HG03196 (cell line): ENCODE results near the gene VPS41.
"Not testable (repeated sequence)": the region's sequence is repeated elsewhere in the genome, so short reads cannot be mapped to it uniquely, and the experiment has no call there.

Experiments used
- ATAC-seq: cut with Tn5 transposase; IDR thresholded peaks from one replicate; pipeline ENCODE4 v1.9.1; 2021; ENCODE audit not compliant: unreplicated experiment

VPS41 gene

DNA sequence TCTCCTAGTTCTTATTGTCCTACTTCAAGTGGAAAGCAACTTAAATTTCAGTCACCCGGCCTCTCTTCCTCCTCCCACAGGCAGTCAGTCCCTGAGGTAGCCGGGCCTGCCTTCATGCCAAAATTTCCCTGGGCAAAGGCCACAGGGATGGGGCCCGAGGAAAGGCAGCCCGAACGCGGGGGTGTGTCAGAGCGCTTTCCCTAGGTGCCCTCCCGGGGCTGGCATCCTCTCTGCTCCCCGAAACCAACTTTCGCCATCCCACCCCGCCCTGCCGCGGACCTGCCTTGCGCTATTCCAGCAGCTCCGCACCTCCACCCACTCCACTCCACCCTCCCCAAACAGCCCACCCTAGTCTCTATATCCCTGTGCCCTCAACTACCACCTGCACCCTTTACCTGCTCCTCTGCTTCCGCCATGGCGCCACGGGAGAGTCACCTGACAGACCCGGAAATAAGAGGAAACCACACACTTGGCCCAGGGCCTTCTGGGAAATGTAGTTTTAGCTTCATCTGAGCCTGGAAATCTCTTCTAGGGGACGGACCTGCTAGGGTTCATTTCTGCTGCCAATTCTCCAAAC lies at the start of gene VPS41:
VPS41 (minus strand) TSS at position 433 of the 577 bp plus-strand sequence; CDS start at position 416, 17 bp downstream.
- peak; percentile 97 for ATAC-seq

DNA sequence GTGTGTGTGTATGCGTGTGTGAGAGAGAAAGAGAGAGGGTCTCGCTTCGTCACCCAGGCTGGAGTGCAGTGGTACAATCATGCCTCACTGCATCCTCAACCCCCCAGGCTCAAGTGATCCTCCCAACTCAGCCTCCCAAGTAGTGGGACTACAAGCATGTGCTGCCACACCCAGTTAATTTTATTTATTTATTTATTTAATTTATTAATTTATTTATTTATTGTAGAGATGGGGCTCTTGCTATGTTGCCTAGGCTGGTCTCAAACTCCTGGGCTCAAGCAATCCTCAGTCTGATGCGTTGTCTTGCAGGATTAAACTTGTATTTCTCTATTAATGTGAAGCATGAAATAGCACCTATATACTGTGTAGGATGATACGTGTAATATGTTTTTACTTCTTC lies 46.9 kb upstream of the VPS41 start:
- no peak for ATAC-seq

DNA sequence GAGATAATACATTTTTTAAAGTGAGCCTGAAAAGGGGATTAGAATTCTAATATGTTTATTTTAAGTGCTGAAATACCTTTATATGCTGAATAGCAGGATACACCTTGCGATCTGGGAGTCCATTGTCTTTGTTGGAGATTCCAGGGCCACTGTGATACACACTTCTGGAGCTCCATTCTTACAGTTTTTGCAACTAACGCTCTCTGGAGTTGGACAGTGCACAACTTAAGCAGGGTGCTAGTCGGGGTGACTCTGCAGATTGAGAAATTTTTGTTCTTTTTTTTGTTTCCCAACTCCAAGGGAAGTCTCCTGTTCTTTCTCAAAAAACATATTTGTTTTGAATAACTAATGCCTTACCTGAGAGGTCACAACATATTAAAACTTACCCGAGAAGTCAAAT lies 45.0 kb upstream of the VPS41 start:
- ATAC-seq = no peak

DNA sequence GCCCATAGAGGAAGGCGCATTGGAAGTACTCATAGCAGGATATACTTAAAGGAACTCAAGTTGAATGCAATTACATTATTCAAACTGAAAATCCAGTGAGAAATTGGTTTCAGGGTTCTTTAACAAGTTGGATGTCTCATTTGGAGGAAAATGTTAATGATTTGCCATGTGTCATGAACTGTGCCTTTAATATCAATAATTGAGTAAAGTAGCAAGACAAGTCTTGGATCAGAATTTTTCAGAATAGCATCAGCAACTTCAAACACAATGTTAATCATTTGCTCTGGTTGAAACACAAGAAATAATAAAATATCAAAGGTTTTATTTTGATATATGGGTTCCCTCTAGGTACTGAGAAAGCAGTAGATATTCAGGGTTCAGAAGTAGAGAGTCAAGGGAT lies 44.2 kb upstream of the VPS41 start:
- ATAC-seq = no peak

DNA sequence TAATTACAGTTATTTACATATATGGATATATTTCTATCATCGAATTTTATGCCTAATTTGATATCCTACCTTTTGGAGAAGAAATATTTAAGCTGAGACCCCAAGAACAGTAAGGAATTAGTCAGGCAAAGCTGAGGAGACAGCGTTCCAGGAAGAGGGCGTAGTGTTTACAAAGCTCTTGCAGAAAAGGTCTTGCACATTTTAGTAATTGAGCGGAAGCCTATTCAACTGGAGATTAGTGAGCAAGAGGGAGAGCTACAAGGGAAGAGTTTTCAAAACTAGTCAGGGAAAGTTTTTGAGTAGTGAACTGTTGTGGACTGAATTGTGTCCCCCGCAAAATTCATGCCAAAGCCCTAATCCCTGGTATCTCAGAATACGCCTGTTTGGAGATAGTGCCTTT lies 42.2 kb upstream of the VPS41 start:
- ATAC-seq = no peak

DNA sequence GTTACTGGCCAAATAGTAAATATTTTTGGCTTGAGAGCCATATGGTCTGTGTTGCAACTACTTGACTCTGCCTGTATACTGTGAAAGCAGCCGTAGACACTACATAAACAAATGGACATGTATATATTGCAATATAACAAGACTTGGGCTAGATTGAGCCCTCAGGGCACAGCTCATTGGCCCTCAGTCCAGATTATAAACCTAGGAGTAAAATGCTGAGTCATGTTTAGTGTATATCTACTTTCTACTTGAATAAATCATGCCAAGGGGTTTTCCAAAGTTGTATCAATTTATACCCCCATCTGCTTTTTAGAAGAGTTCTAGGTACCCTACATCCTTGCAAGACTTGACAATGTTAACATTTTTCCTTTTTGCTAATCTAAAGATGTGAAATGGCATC lies 41.3 kb upstream of the VPS41 start:
- ATAC-seq = no peak

DNA sequence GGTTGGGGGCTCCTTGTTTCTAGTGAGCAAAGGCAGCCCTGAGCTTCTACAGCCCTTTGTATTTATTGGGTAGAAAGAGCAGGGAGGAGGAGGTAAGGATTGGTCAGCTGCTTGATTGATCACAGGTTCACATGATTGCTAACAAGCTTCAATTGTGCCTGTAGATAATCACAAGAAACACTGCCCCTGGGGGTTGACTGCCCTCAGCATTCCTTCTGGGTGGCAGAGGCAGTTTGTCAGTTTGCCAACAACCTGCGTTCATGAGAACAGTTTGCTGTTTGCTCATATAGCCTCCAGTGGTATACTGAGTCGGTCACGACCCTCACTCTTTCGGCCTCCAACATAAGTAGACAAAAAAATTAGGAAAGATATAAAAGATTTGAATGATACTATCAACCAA lies 38.5 kb upstream of the VPS41 start:
- ATAC-seq = not testable (repeated sequence)

DNA sequence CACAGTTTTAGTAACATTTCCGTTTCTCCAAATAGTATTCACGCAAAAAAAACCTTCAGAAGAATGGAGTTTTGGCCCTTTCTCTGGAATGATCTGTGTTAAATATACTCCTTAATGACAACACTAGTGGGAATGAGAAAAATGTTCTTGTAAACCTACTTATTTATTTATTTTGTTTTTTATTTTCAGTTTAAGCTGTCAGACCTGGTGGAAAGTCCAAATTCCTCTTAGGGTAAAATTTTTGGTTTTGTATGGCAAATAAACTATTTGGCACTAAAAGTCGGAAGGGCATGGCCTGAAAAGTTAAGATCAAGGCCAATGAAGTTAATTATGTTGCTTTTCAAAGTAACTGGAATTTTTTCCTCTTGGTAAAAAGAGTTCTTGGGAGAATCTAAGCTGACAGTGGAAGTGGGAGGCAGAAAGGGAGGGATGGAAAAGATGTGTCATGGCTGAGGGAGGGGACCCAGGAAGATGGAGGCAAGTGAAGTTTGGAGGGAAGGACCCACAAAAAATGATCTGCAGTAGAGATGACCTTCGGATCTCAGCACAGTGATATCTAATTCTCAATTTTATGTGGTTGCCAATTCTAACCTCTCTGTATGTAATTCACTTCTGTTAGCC lies 33.5 kb upstream of the VPS41 start:
- no peak for ATAC-seq

DNA sequence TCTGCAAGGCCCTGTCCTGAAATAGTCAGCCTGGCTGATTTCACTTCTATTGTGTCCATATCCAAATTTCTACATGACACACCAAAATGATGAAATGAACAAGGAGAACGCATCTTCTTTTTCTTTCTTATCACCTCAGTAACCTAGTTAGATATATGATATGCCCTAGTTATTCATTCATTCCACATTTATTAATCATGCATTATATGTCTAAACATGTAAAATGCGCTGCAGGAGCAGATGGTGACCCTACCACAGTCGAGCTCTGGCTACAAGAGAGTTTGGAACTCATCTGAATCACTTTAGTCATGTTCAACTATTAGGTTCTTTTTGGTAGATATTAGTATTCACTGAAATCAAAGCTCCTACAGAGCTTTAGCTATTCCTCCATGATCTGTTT lies 31.8 kb upstream of the VPS41 start:
- ATAC-seq = no peak

DNA sequence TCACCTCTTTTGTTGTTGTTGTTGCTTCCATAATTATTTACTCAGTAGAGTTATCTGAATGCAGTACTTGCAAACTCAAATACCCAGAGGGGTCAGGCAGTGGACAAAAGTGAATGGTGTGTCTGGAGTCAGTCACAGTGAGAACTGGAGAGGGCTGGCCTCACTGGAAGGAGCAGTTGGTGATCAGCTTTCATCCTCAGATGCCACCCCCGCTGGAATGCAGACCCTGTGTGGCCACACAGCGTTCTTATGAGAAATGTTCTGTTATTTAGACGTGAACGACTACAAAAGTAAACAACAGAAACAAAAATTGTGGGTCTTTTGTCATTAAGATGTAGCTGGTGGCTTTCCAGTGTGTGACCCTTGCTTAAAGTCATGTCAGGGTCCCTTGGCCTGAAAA lies 29.6 kb upstream of the VPS41 start:
- ATAC-seq = no peak

DNA sequence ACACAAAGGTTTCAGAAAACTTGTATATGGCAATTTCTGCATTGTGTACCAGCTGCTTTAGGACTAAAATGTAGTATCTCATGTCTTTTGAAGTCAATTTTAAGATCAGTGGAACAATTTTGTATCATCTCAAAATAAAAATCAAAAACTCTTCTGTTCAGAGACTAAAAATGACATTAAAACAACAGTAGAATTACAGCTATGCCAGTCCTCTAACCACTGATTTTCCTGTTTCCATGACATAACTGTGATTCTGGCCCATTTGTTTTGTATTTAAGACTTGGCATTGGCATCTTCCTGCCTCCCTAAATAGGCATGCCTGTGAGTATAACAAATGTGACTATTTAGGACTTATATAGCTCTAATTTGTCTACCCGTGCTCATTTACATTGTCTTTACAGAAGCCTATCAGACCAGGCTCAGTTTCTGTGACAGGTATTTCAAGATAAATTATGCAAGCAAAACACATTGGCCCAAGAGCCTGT lies 29.1 kb upstream of the VPS41 start:
- no peak for ATAC-seq

DNA sequence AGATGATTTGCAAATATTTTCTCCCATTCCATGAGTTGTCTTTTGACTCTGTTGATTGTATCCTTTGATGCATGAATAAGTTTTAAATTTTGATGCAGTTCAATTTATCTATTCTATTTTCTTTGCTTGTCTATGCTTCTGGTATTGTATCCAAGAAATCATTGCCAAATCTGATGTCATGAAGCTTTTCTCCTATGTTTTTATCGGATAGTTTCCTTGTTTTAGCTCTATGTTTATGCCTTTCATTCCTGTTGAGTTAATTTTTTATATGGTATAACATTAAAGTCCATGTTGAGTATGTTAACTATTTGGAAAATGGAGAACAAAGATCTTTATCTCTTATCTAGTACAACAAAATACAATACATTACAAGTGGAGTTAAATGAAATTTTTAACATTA lies 27.6 kb upstream of the VPS41 start:
- no peak for ATAC-seq

DNA sequence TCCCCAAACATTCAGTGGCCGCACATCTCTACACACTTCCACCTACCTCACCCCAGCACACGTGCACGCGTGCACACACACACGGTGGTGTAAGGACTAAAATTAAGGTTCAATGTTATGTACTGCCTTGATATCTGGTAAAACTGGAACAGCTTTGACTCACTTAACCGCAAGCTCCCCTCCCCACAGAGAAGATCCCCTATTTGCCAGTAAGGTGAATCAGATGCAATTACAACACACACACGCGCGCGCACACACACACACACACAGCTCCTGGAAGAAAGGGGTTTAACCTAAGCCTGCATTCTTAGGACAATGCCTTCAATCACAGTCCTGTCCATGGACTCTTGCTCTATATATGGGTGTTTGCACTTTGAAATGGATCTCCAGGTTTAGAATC lies 25.5 kb upstream of the VPS41 start:
- no peak for ATAC-seq

DNA sequence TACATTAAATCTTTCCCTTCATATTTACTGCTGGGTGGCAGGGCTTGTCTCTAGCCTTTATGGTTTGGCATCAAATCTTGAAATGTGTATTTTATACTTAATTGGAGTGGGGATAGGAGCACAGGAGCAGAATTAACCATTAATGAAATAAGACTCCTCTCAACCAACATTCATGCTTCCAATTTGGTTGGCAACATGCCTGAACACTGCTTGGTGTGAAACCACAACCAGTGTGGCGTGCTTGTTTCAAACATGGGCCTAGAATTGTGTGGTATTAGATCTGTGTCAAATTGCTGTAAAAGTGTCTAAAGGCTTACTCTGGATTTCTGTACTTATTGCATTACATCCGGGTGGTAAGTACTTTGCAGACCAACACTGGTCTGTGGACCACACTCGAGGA lies 25.1 kb upstream of the VPS41 start:
- ATAC-seq = no peak

DNA sequence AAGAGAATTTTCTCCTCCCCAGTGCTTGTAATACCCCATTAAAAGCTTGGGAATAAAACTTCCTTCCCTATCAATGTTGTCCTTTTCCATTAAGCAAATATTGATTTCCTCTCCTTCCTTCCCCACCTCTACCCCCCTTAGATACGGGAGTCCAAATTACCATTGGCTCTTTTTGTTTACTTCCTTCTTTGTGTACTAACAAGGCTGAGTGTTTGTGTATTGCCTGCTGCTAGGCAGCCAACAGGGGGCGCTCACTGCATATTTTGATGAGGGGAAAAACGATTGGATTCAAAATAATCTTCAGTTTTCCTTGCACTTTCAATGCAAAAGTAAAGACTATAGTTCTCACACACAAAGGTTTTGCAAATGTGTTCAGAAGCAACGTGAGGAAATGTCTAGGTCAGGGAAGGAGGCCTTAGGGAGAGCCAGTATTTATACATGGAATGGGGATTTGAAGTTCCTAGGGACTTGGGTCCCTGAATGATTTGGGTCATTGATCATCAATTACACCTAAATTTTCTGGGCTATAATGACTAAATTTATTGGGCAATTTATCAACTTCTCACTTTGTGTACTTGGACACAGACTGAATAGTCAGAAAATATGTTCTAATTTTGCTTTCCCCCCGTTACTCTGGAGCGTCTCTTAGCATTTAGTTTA lies 23.6 kb upstream of the VPS41 start:
- ATAC-seq = no peak

DNA sequence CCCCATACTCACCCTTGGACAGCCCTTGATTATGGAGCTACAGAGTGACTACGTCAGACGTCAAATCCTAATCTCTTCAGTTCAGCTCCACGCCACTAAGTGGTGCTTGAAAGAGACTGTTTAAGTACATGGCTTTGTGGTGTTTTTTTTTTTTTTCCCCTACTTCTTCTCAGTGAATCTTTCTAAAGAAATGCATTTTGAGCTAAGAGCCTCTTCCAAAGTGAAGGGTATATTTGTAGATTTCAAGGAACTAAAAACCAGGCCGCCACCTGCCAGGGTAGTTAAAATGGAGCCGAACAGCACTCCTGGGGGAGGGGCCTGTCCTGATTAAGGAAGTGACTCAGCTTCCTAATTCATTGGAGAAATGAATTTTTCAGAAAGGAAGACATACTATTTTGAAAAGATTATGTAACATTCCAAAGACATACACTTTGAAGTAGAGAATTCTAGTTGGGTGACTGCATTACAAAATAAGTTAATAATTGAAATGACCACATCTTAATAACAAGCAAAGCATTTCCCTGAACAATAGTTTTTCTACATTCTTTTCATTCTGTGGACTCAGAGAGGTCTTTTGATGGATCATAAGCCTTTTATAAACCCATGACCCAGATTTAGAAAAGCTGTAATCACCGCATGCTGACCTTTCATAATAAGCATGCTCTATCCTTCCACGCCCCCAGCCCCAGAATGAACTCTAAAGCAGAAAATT lies 20.6 kb upstream of the VPS41 start:
- no peak for ATAC-seq

DNA sequence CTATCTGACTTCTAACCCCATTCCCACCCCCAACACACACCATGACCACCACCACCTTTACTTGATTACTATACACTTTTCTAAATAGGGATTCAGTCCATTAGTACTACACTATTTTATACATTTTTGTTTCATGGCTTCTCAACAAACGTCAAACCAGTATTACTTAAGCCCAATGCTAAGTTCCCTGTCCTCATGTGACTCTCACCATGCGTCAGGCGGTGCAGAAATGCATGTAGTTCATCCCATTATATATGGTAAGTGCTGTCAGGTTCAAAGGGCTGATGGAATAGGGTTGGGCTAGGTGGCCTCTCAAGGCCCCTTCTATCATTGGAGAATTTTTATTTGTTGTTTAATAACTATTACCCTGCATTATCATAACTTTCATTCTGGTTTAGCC lies 19.5 kb upstream of the VPS41 start:
- no peak for ATAC-seq

DNA sequence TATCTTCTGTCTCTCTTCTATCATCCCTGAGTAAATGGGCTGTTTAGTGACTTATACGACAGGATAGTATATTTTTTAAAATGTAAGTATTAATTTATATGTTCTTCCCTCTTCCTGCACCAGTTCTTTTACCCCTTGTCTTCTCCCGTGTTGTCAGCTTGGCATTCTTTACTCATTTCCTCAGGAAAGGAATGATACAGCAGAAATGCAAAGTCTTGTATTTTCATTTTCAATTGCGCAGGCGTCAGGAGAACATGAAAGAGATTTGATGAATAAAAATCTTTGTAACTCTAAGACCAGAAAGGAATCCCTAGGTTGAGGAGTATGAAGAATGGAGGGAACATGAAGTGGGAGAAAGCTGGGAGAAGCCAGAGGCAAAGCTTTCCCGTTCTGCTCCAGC lies 18.8 kb upstream of the VPS41 start:
- ATAC-seq = no peak

DNA sequence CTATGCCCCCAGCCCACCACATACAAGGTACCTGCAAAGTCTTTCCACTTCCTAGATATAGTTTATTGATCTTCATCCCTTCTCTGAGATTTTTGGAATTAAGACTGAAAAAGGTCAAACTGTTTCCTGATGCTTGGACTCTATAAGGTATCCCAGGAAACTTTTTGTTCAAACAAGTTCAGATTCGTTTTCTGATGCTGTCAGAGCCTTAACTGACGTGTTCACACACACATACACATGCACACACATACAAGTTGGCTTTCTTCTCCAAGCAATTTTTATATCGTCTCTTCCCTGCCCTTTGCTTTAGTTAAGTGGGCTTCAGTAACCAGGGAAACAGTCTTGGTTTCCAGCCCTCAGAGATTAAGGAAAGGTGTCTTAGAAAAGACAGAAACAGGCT lies 11.7 kb upstream of the VPS41 start:
- ATAC-seq = no peak

DNA sequence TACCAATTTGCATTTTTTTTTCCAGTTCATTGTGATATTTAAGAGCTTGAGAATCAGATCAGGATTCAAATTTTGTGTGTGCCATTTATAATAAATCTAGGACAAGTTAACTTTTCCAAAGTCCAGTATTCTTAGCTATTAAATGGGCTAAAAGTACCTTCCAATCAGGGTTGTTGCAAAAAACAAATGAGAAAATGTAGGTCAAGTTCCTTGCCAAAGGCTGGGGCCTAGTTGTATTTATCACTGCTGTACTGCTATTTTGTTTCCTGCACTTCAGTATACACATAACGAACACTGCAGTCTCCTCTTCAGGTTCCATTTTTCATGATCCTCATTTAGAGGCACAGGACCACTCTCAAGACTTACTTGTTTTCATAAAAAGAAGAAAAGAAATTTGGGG lies 7.4 kb upstream of the VPS41 start:
- no peak for ATAC-seq

DNA sequence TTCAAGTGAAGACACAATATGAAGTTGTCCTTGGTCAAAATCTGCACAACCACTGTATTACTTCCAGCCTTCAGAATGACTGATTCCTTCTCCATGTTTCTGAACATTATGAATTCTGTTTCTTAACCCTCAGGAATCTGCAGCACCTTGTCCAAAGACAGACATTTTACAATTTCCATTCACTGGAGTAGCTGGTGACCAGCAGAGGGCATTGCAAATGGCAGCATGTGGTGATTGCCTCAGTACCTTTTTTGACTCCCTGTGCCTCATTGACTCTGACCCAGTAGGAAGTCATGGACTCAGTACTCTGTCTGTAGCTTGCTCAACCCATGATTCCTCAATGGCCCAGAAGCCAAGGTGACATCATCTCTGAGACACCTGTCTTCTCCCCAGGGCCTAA lies 879 bp upstream of the VPS41 start:
- ATAC-seq = no peak

DNA sequence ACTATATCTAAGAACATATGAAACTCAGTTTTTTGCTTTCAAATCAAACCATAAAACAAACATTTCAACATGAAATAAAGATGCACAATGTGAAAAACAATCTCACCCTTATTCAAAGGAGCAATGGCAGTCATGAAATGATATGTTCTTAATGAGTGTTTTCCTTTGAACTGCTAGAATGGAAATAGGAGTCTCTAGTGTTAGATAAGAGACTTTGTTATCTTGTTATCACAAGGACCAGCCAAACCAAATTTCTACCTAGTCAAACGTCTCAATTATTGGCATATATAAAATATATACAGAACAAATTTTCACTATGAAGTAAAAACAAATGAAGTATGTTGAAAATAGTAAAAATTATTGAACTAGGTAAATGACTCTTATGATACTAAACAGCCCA lies 1.2 kb downstream of the VPS41 start:
- no peak for ATAC-seq
